ENCODE results near the gene RNASE9.

GRCh38 chr14:20587489-20588154, 26.8 kb upstream of the RNASE9 start, which contains the start of gene RNASE11:
- no peak for TF ChIP-seq REST (IDR thresholded peaks at IDR 0.05; ENCODE audit: unreplicated experiment)
- TF ChIP-seq CTCF (conservative IDR thresholded peaks at IDR 0.05; ENCODE audit: low read depth in 2 of 2), result no peak
- TF ChIP-seq NANOG (IDR thresholded peaks at IDR 0.05; ENCODE audit: borderline replicate concordance), result no peak
- no peak for TF ChIP-seq POLR2AphosphoS5 (IDR thresholded peaks at IDR 0.05; ENCODE audit: low read depth)
- no peak for TF ChIP-seq EZH2 (IDR thresholded peaks at IDR 0.05; ENCODE audit: low read depth, unreplicated experiment)
- no peak for TF ChIP-seq ZNF114 (CRISPR knock-in tag; IDR thresholded peaks at IDR 0.05)
- no peak for TF ChIP-seq ZNF331 (CRISPR knock-in tag; IDR thresholded peaks at IDR 0.05; ENCODE audit: low read depth)

Data from GM23338 (cell line).